PC-3 (cell line): ENCODE measurements around the gene MICALL1. TPM values are rescaled to one million over a fixed set of nuclear protein-coding genes. Genes with fewer than 3 reads are reported as not detected.

Experiments
- ATAC-seq: fragments of 200-7000 bp; cut with Tn5 transposase; 2 replicates; pipeline ENCODE4 v1.9.1; 2020; ENCODE audit warnings: mild to moderate bottlenecking, moderate library complexity
- BruUV-seq: library from RNA; stranded (reverse); fragments of 400-500 nt; replicated peaks from 2 replicates; lab custom pipeline; 2021; lab: Mats Ljungman, UMichigan
- CTCF ChIA-PET: fragments of 300-600 bp; sonication (Branson Sonifier 250); formaldehyde crosslinking; loops from one replicate; lab custom pipeline; 2022; ENCODE audit warnings: antibody characterized with exemption; lab: Charles Lee
- POLR2A ChIA-PET: fragments of 300-600 bp; sonication (Branson Sonifier 250); formaldehyde crosslinking; loops from one replicate; lab custom pipeline; 2022; ENCODE audit warnings: antibody characterized with exemption; ENCODE audit not compliant: unreplicated experiment; lab: Charles Lee
- DNase-seq: peaks from one replicate; pipeline ENCODE4 v3.0.0-alpha.2; 2015
- H2AFZ ChIP-seq: fragments of 300-600 bp; sonication (generic); 2 replicates; pipeline ENCODE4 v1.6.0; 2016; ENCODE audit warnings: antibody characterized with exemption, low read length
- H3F3A ChIP-seq: fragments of 300-600 bp; sonication (generic); one replicate; pipeline ENCODE4 v1.6.0; 2017; ENCODE audit warnings: antibody characterized with exemption, low read length, control low read depth, mild to moderate bottlenecking; ENCODE audit not compliant: unreplicated experiment
- H3K27ac ChIP-seq: fragments of 300-600 bp; sonication (generic); 2 replicates; pipeline ENCODE4 v1.5.1; 2016; ENCODE audit warnings: mild to moderate bottlenecking, low read length
- H3K27me3 ChIP-seq: fragments of 300-600 bp; sonication (generic); 2 replicates; pipeline ENCODE4 v1.6.1; 2016; ENCODE audit warnings: low read length, mixed read lengths
- H3K36me3 ChIP-seq: fragments of 300-600 bp; sonication (generic); 2 replicates; pipeline ENCODE4 v1.6.1; 2016; ENCODE audit warnings: low read depth, mixed run types, low read length, mixed read lengths
- H3K4me1 ChIP-seq: fragments of 300-600 bp; sonication (generic); 2 replicates; pipeline ENCODE4 v1.5.1; 2016; ENCODE audit warnings: low read length; ENCODE audit not compliant: insufficient read depth
- H3K4me2 ChIP-seq: fragments of 300-600 bp; sonication (generic); 2 replicates; pipeline ENCODE4 v1.6.0; 2016; ENCODE audit warnings: low read length
- H3K4me3 ChIP-seq: fragments of 300-600 bp; sonication (generic); 2 replicates; pipeline ENCODE4 v1.5.1; 2016; ENCODE audit warnings: mild to moderate bottlenecking, low read length, mixed read lengths
- H3K79me2 ChIP-seq: fragments of 300-600 bp; sonication (generic); 2 replicates; pipeline ENCODE4 v1.6.1; 2017; ENCODE audit warnings: low read length, mixed read lengths
- H3K9ac ChIP-seq: fragments of 300-600 bp; sonication (generic); 2 replicates; pipeline ENCODE4 v1.6.0; 2016; ENCODE audit warnings: mild to moderate bottlenecking, low read length
- H3K9me2 ChIP-seq: fragments of 300-600 bp; sonication (generic); replicated peaks from 2 replicates; pipeline ENCODE4 v1.6.1; 2016; ENCODE audit warnings: mixed run types, low read length, mixed read lengths
- H3K9me3 ChIP-seq: fragments of 300-600 bp; sonication (generic); 2 replicates; pipeline ENCODE4 v1.6.1; 2016; ENCODE audit warnings: low read length, mixed read lengths
- H4K20me1 ChIP-seq: fragments of 300-600 bp; sonication (generic); 2 replicates; pipeline ENCODE4 v1.6.1; 2016; ENCODE audit warnings: low read length, mixed read lengths
- EZH2 ChIP-seq: fragments of 300-600 bp; sonication (generic); IDR thresholded peaks from one replicate; pipeline ENCODE4 v1.6.1; 2017; ENCODE audit warnings: antibody characterized with exemption, mild to moderate bottlenecking, low read length; ENCODE audit not compliant: unreplicated experiment
- EZH2phosphoT487 ChIP-seq: fragments of 300-600 bp; sonication (generic); IDR thresholded peaks from 2 replicates; pipeline ENCODE4 v1.6.1; 2018; ENCODE audit warnings: mild to moderate bottlenecking, antibody characterized with exemption, low read length, borderline replicate concordance
- intact Hi-C: fragments of 100-400 bp; cut with micrococcal nuclease; formaldehyde crosslinking; loops from 2 replicates; pipeline ENCODE4 v1.9.0; 2023
- total RNA-seq: library from RNA; depleted of rRNA; stranded (reverse); fragments of >200 nt; gene quantifications from 2 replicates; pipeline ENCODE4 v1.2.3, GENCODE V29; 2014
- TF ChIP-seq, protein P1 (sequence below): fragments of 300-600 bp; sonication (generic); conservative IDR thresholded peaks from 2 replicates; pipeline ENCODE4 v1.5.1; 2017; ENCODE audit warnings: antibody characterized with exemption, low read depth, mild to moderate bottlenecking, low read length

Gene MICALL1
- total RNA-seq, 1 experiment from 2014 or later, result 20.1 TPM

GRCh38 chr22:37892566-37893335 is 13.3 kb upstream of the MICALL1 start:
- Histone ChIP-seq H3K27ac (no peak overlapping the region), H3K9me3 (no peaks in the 10 kb centered on the region), H4K20me1 (no peaks in the 10 kb centered on the region), H3K4me3 (no peak overlapping the region), H3K9ac (no peak overlapping the region), H3K36me3 (peaks cover 16% of the 10 kb centered on the region), H2AFZ (no peak overlapping the region), H3K79me2 (no peaks in the 10 kb centered on the region), H3K27me3 (no peaks in the 10 kb centered on the region), H3F3A (no peaks in the 10 kb centered on the region), H3K9me2 (no peaks in the 10 kb centered on the region), H3K4me1 (peaks cover 36% of the 10 kb centered on the region), H3K4me2 (no peak overlapping the region)
- ATAC-seq (no peak), DNase-seq (no peak)
- TF ChIP-seq EZH2phosphoT487, result no peak
- no peak for TF ChIP-seq EZH2
- TF ChIP-seq, protein P1, sequence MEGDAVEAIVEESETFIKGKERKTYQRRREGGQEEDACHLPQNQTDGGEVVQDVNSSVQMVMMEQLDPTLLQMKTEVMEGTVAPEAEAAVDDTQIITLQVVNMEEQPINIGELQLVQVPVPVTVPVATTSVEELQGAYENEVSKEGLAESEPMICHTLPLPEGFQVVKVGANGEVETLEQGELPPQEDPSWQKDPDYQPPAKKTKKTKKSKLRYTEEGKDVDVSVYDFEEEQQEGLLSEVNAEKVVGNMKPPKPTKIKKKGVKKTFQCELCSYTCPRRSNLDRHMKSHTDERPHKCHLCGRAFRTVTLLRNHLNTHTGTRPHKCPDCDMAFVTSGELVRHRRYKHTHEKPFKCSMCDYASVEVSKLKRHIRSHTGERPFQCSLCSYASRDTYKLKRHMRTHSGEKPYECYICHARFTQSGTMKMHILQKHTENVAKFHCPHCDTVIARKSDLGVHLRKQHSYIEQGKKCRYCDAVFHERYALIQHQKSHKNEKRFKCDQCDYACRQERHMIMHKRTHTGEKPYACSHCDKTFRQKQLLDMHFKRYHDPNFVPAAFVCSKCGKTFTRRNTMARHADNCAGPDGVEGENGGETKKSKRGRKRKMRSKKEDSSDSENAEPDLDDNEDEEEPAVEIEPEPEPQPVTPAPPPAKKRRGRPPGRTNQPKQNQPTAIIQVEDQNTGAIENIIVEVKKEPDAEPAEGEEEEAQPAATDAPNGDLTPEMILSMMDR, result no peak
- BruUV-seq, result no TSS peak
- POLR2A ChIA-PET, result no interaction called here
- CTCF ChIA-PET, result no interaction called here
- intact Hi-C loops, result no loop called here

GRCh38 chr22:37893583-37893983 is 12.5 kb upstream of the MICALL1 start:
- Histone ChIP-seq H3K9ac (no peak overlapping the region), H3K4me1 (peaks cover 34% of the 10 kb centered on the region), H4K20me1 (no peaks in the 10 kb centered on the region), H3K27me3 (no peaks in the 10 kb centered on the region), H3K4me3 (no peak overlapping the region), H3K4me2 (no peak overlapping the region), H3K36me3 (peaks cover 8% of the 10 kb centered on the region), H3K27ac (no peak overlapping the region), H3K9me2 (no peaks in the 10 kb centered on the region), H3K79me2 (no peaks in the 10 kb centered on the region), H2AFZ (no peak overlapping the region), H3K9me3 (no peaks in the 10 kb centered on the region), H3F3A (no peaks in the 10 kb centered on the region)
- no peak for ATAC-seq
- BruUV-seq, result no TSS peak
- POLR2A ChIA-PET, result interaction anchor here (0.6 kb wide), 1 partner anchor 65 kb away, joined by 19 read pairs; no protein-coding TSS in a partner anchor
- TF ChIP-seq EZH2phosphoT487 (no peak), EZH2 (no peak)
- TF ChIP-seq, protein P1, result no peak
- no peak for DNase-seq
- intact Hi-C loops, result no loop called here
- CTCF ChIA-PET, result no interaction called here
